PC-3 (cell line): ENCODE measurements around the gene SRP14. TPM values are rescaled to one million over a fixed set of nuclear protein-coding genes. Genes with fewer than 3 reads are reported as not detected.

Experiments used
- ATAC-seq: fragments of 200-7000 bp; cut with Tn5 transposase; 2 replicates; pipeline ENCODE4 v1.9.1; 2020; ENCODE audit warnings: mild to moderate bottlenecking, moderate library complexity
- BruUV-seq: library from RNA; stranded (reverse); fragments of 400-500 nt; replicated peaks from 2 replicates; lab custom pipeline; 2021; lab: Mats Ljungman, UMichigan
- CTCF ChIA-PET: fragments of 300-600 bp; sonication (Branson Sonifier 250); formaldehyde crosslinking; loops from one replicate; lab custom pipeline; 2022; ENCODE audit warnings: antibody characterized with exemption; lab: Charles Lee
- POLR2A ChIA-PET: fragments of 300-600 bp; sonication (Branson Sonifier 250); formaldehyde crosslinking; loops from one replicate; lab custom pipeline; 2022; ENCODE audit warnings: antibody characterized with exemption; ENCODE audit not compliant: unreplicated experiment; lab: Charles Lee
- DNase-seq: peaks from one replicate; pipeline ENCODE4 v3.0.0-alpha.2; 2015
- H2AFZ ChIP-seq: fragments of 300-600 bp; sonication (generic); 2 replicates; pipeline ENCODE4 v1.6.0; 2016; ENCODE audit warnings: antibody characterized with exemption, low read length
- H3F3A ChIP-seq: fragments of 300-600 bp; sonication (generic); one replicate; pipeline ENCODE4 v1.6.0; 2017; ENCODE audit warnings: antibody characterized with exemption, low read length, control low read depth, mild to moderate bottlenecking; ENCODE audit not compliant: unreplicated experiment
- H3K27ac ChIP-seq: fragments of 300-600 bp; sonication (generic); 2 replicates; pipeline ENCODE4 v1.5.1; 2016; ENCODE audit warnings: mild to moderate bottlenecking, low read length
- H3K27me3 ChIP-seq: fragments of 300-600 bp; sonication (generic); 2 replicates; pipeline ENCODE4 v1.6.1; 2016; ENCODE audit warnings: low read length, mixed read lengths
- H3K36me3 ChIP-seq: fragments of 300-600 bp; sonication (generic); 2 replicates; pipeline ENCODE4 v1.6.1; 2016; ENCODE audit warnings: low read depth, mixed run types, low read length, mixed read lengths
- H3K4me1 ChIP-seq: fragments of 300-600 bp; sonication (generic); 2 replicates; pipeline ENCODE4 v1.5.1; 2016; ENCODE audit warnings: low read length; ENCODE audit not compliant: insufficient read depth
- H3K4me2 ChIP-seq: fragments of 300-600 bp; sonication (generic); 2 replicates; pipeline ENCODE4 v1.6.0; 2016; ENCODE audit warnings: low read length
- H3K4me3 ChIP-seq: fragments of 300-600 bp; sonication (generic); 2 replicates; pipeline ENCODE4 v1.5.1; 2016; ENCODE audit warnings: mild to moderate bottlenecking, low read length, mixed read lengths
- H3K79me2 ChIP-seq: fragments of 300-600 bp; sonication (generic); 2 replicates; pipeline ENCODE4 v1.6.1; 2017; ENCODE audit warnings: low read length, mixed read lengths
- H3K9ac ChIP-seq: fragments of 300-600 bp; sonication (generic); 2 replicates; pipeline ENCODE4 v1.6.0; 2016; ENCODE audit warnings: mild to moderate bottlenecking, low read length
- H3K9me2 ChIP-seq: fragments of 300-600 bp; sonication (generic); replicated peaks from 2 replicates; pipeline ENCODE4 v1.6.1; 2016; ENCODE audit warnings: mixed run types, low read length, mixed read lengths
- H3K9me3 ChIP-seq: fragments of 300-600 bp; sonication (generic); 2 replicates; pipeline ENCODE4 v1.6.1; 2016; ENCODE audit warnings: low read length, mixed read lengths
- H4K20me1 ChIP-seq: fragments of 300-600 bp; sonication (generic); 2 replicates; pipeline ENCODE4 v1.6.1; 2016; ENCODE audit warnings: low read length, mixed read lengths
- CTCF ChIP-seq: fragments of 300-600 bp; sonication (generic); conservative IDR thresholded peaks from 2 replicates; pipeline ENCODE4 v1.5.1; 2017; ENCODE audit warnings: antibody characterized with exemption, low read depth, mild to moderate bottlenecking, low read length
- EZH2 ChIP-seq: fragments of 300-600 bp; sonication (generic); IDR thresholded peaks from one replicate; pipeline ENCODE4 v1.6.1; 2017; ENCODE audit warnings: antibody characterized with exemption, mild to moderate bottlenecking, low read length; ENCODE audit not compliant: unreplicated experiment
- EZH2phosphoT487 ChIP-seq: fragments of 300-600 bp; sonication (generic); IDR thresholded peaks from 2 replicates; pipeline ENCODE4 v1.6.1; 2018; ENCODE audit warnings: mild to moderate bottlenecking, antibody characterized with exemption, low read length, borderline replicate concordance
- intact Hi-C: fragments of 100-400 bp; cut with micrococcal nuclease; formaldehyde crosslinking; loops from 2 replicates; pipeline ENCODE4 v1.9.0; 2023
- total RNA-seq: library from RNA; depleted of rRNA; stranded (reverse); fragments of >200 nt; gene quantifications from 2 replicates; pipeline ENCODE4 v1.2.3, GENCODE V29; 2014

Gene SRP14
- total RNA-seq, 1 experiment from 2014 or later, result 362 TPM

DNA sequence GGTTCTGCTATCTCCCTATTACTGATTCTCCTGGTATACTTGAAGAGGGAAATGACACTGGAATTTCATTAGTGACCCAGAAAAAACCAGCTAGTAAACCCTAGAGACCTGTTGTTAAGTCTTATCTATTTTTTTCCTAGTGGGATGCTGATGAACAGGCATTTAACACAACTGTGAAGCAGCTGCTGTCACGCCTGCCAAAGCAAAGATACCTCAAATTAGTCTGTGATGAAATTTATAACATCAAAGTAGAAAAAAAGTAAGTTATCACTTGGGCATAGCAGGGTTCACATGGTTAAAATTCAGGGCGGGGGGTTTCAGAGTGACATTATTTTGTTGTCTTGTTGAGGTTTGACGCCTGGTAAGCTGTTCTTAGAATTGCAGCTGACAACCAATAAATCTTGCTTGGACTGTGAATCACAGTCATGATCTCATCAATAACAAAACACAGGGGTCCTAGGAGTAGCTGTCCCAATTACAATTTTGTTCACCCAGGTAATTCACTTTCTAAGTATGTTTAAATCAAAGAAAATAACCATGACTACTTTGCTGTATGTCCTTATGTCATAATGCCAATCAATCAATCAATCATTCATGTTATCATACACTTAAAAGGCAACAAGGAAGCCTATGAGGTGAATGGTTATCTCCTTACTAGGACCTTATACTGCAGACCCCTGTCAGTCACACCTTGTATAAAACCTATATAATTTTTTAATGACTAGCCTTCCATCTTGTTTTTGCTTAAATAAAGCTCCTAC, 4.6 kb downstream of the SRP14 start:
- no peak for DNase-seq
- Histone ChIP-seq H3K27me3 (no peaks in the 10 kb centered on the region), H3K4me1 (peaks cover 8% of the 10 kb centered on the region), H3K9me3 (no peaks in the 10 kb centered on the region), H3K27ac (no peak overlapping the region), H3K9me2 (no peaks in the 10 kb centered on the region), H3K79me2 (peaks cover 29% of the 10 kb centered on the region), H3K4me3 (no peak overlapping the region), H2AFZ (no peak overlapping the region), H3K36me3 (peaks cover 61% of the 10 kb centered on the region), H3K4me2 (no peak overlapping the region), H3K9ac (no peak overlapping the region), H3F3A (no peaks in the 10 kb centered on the region), H4K20me1 (no peaks in the 10 kb centered on the region)
- ATAC-seq, result no peak
- TF ChIP-seq EZH2 (no peak), CTCF (no peak), EZH2phosphoT487 (no peak)
- ChIA-PET CTCF (interaction anchor here (0.6 kb wide), 1 partner anchor 103 kb away, joined by 5 read pairs; no protein-coding TSS in a partner anchor), POLR2A (no interaction called here)
- no TSS peak for BruUV-seq
- intact Hi-C loops, result loop anchor here (10.0 kb wide), 1 partner anchor 250 kb away; the partner anchor contains the start of gene FSIP1

DNA sequence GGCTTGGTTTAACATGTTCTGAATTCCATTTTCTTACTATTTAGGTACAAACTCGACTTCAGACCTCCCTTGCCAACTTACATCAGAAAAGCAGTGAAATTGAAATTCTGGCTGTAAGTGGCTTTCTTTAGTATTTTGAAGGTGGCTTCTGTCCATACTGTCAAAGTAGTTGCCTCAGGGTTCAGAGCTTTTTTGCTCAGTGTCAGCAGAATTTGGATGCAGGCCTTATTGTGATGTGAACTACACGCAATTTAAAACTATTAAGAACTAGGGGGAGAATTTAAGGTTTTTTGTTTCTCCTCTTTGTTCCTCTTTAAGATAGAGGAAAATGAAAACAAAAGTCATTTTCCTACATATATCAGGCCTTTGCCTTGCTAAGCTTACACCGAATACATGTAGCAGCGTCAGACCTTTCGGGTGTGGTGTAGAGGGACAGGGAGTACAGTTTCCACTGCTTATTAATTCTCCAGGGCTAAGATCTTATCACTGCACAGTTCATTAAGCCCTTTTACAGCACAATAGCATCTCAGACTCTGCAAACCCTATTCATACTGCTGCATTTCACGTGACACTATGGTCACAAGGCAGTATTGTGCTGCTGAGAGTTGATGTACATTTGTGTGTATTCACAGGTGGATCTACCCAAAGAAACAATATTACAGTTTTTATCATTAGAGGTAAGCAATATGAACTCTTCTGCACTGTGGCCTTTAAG, 6.7 kb downstream of the SRP14 start:
- intact Hi-C loops, result loop anchor here (10.0 kb wide), 1 partner anchor 247 kb away; the partner anchor contains the start of gene FSIP1
- POLR2A ChIA-PET, result no interaction called here
- H3K9ac ChIP-seq, result no peak overlapping the region
- no peak overlapping the region for H2AFZ ChIP-seq
- ATAC-seq (no peak), DNase-seq (no peak)
- H3K9me3 ChIP-seq, result no peaks in the 10 kb centered on the region
- BruUV-seq, result no TSS peak
- H3K4me1 ChIP-seq, result 0 out of 2 replicates have a peak, but pooled peaks cover under 1% of the 10 kb centered on the region
- H3K4me3 ChIP-seq, result no peak overlapping the region
- H3K4me2 ChIP-seq, result no peak overlapping the region
- no peak for TF ChIP-seq CTCF
- TF ChIP-seq EZH2, result no peak
- TF ChIP-seq EZH2phosphoT487, result no peak
- H3K27ac ChIP-seq, result no peak overlapping the region
- no peaks in the 10 kb centered on the region for H3F3A ChIP-seq
- H3K79me2 ChIP-seq, result peaks cover 9% of the 10 kb centered on the region
- peaks cover 74% of the 10 kb centered on the region for H3K36me3 ChIP-seq
- no peaks in the 10 kb centered on the region for H4K20me1 ChIP-seq
- H3K9me2 ChIP-seq, result no peaks in the 10 kb centered on the region
- no peaks in the 10 kb centered on the region for H3K27me3 ChIP-seq
- CTCF ChIA-PET, result no interaction called here
